ENCODE data around the gene COL18A1. TPM values are rescaled to one million over a fixed set of nuclear protein-coding genes. Genes with fewer than 3 reads are reported as not detected.

The COL18A1 gene
- total and polyA plus RNA-seq, 2 of the 8 experiments (the other 6 are each of a cell fraction or from before 2014, with no cell fraction given): 145 to 201 TPM

DNA sequence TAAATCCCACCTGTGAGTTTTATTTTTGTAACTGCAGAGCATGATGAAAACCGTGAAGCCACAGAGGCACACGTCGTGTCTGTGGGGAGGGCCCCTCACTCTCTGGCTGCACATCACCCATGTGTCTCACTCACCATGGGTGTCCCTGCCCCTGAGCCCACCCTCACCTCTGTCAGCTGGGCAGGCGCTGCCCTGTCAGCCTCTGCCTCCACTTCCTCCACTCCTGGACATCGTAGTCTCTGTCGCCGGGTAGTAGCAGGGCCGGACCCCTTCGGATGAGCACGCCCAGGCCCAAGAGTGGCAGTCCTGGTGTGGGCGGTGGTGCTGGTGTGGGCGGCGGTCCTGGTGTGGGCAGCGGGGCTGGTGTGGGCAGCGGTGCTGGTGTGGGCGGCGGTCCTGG, 37.3 kb downstream of the COL18A1 start:
- FAIRE-seq: no peak
- H3K9ac ChIP-seq (replicated peaks in 1 of 4; ENCODE audit: extremely low read depth in 1 of 4, low read depth in 3 of 4, low read length in 3 of 4): no peak overlapping the region
- H2AK5ac ChIP-seq (ENCODE audit: low read depth, low read length): no peak overlapping the region
- no peak overlapping the region for H2BK15ac ChIP-seq (ENCODE audit: low read length)
- peaks cover 6 to 92% of the 10 kb centered on the region in 2 experiments; a peak in 3 of 4 replicates for H3K79me2 ChIP-seq (ENCODE audit: control insufficient read depth in 1 of 2, insufficient read depth in 2 of 2, low read length in 2 of 2)
- H3K23me2 ChIP-seq (ENCODE audit: low read depth, low read length): peaks cover 6% of the 10 kb centered on the region; the same call in 1 of the 2 replicates
- peaks cover 0 to 3% (median 1%) of the 10 kb centered on the region in 4 experiments; a peak in 4 of 8 replicates for H3K36me3 ChIP-seq (ENCODE audit: control insufficient read depth in 2 of 4, insufficient read depth in 4 of 4, low read length in 3 of 4)
- H3K56ac ChIP-seq (replicated peaks; ENCODE audit: insufficient read length, low read depth, low read length): no peak overlapping the region
- peaks cover 0 to 4% (median 0%) of the 10 kb centered on the region in 4 experiments; a peak in 2 of 7 replicates for H3K4me1 ChIP-seq (replicated peaks in 1 of 4; ENCODE audit: control insufficient read depth in 3 of 4, insufficient read depth in 4 of 4, low read length in 3 of 4)
- H4K5ac ChIP-seq (ENCODE audit: insufficient read length, low read depth, low read length): no peak overlapping the region
- H3K79me1 ChIP-seq (ENCODE audit: low read depth, low read length): peaks cover 30% of the 10 kb centered on the region
- no peak overlapping the region; the same call in 1 of the 2 replicates for H4K8ac ChIP-seq (ENCODE audit: extremely low read depth, insufficient read depth, low read length)
- no peak overlapping the region; the same call in 1 of the 2 replicates for H2BK5ac ChIP-seq (ENCODE audit: low read depth, low read length)
- no peak overlapping the region for H2AFZ ChIP-seq (ENCODE audit: low read length)
- H3K4ac ChIP-seq (replicated peaks; ENCODE audit: insufficient read length, low read depth, low read length): no peak overlapping the region
- no peak for TF ChIP-seq HDAC2 (IDR thresholded peaks at IDR 0.05; ENCODE audit: borderline replicate concordance in 1 of 2, low read depth in 2 of 2, low read length in 2 of 2)
- TF ChIP-seq SRF (IDR thresholded peaks at IDR 0.05; ENCODE audit: low read depth, low read length): no peak
- no peak for TF ChIP-seq TAF1 (IDR thresholded peaks at IDR 0.05; ENCODE audit: low read depth, low read length)
- no peak for TF ChIP-seq SAP30 (IDR thresholded peaks at IDR 0.05; ENCODE audit: insufficient read depth, insufficient replicate concordance, low read length)
- TF ChIP-seq FOSL1 (IDR thresholded peaks at IDR 0.05; ENCODE audit: insufficient read depth, low read depth, low read length): no peak
- no peak for TF ChIP-seq KDM4A (IDR thresholded peaks at IDR 0.05; ENCODE audit: low read depth, low read length, severe bottlenecking)
- TF ChIP-seq RBBP5 (IDR thresholded peaks at IDR 0.05; ENCODE audit: borderline replicate concordance, low read depth, low read length): no peak
- no peak for TF ChIP-seq GTF2F1 (IDR thresholded peaks at IDR 0.05; ENCODE audit: borderline replicate concordance, low read depth, low read length)
- no peak for TF ChIP-seq NRF1 (IDR thresholded peaks at IDR 0.05; ENCODE audit: low read depth, low read length)
- no peak for TF ChIP-seq EZH2 (IDR thresholded peaks at IDR 0.05; ENCODE audit: low read depth, low read length, severe bottlenecking)
- TF ChIP-seq POU5F1 (IDR thresholded peaks at IDR 0.05; ENCODE audit: low read depth, low read length): no peak
- TF ChIP-seq CTBP2 (IDR thresholded peaks at IDR 0.05; ENCODE audit: borderline replicate concordance, insufficient read depth, insufficient read length, low read length): no peak
- no peak overlapping the region for H3K4me3 ChIP-seq (ENCODE audit: extremely low read depth in 1 of 4, insufficient read depth in 2 of 4, low read depth in 3 of 4, low read length in 4 of 4)
- no peaks in the 10 kb centered on the region for H3K27me3 ChIP-seq (replicated peaks in 1 of 4; ENCODE audit: control insufficient read depth in 3 of 4, extremely low read depth in 1 of 4, insufficient read depth in 3 of 4, low read length in 3 of 4)
- peaks cover 0 to 8% of the 10 kb centered on the region in 2 experiments; a peak in 2 of 4 replicates for H3K9me3 ChIP-seq (ENCODE audit: insufficient read depth in 2 of 2, low read depth in 1 of 2, low read length in 1 of 2)
- peaks cover 9 to 37% of the 10 kb centered on the region in 2 experiments for H4K20me1 ChIP-seq (replicated peaks in 1 of 2; ENCODE audit: control insufficient read depth in 1 of 2, insufficient read depth in 2 of 2, low read length in 2 of 2)
- no peak overlapping the region; the same call in 1 of the 2 replicates for H3K18ac ChIP-seq (ENCODE audit: extremely low read depth, low read length)
- H3K27ac ChIP-seq (ENCODE audit: low read depth, low read length): no peak overlapping the region
- DNase-seq (ENCODE audit: low read depth in 1 of 2, low spot score in 2 of 2): no peak
- no peak overlapping the region for H2BK12ac ChIP-seq (ENCODE audit: low read depth, low read length)
- H2BK20ac ChIP-seq (ENCODE audit: low read length): no peak overlapping the region
- no peak overlapping the region for H3K14ac ChIP-seq (ENCODE audit: insufficient read length)
- H3K23ac ChIP-seq (ENCODE audit: insufficient read length): no peak overlapping the region
- H4K91ac ChIP-seq (replicated peaks; ENCODE audit: insufficient read length, low read length): no peak overlapping the region
- WGBS, 2 experiments (ENCODE audit: extremely low coverage in 1 of 2, insufficient coverage in 1 of 2, insufficient read length in 1 of 2, insufficient replicate concordance in 2 of 2, low coverage in 1 of 2, low lambda C conversion rate in 2 of 2, missing lambda C conversion rate in 1 of 2): 94% methylated on average over 10 of the region's 17 CpGs; no CpG with 5 or more reads in 1 of the 2 experiments
- H3K4me2 ChIP-seq (ENCODE audit: insufficient read depth in 1 of 2, low read depth in 2 of 2, low read length in 2 of 2): no peak overlapping the region
- no peak overlapping the region for H2BK120ac ChIP-seq (replicated peaks; ENCODE audit: low read depth, low read length)
- POLR2A ChIA-PET (ENCODE audit: partially characterized antibody): no interaction called here
- CTCF ChIA-PET (ENCODE audit: partially characterized antibody): no interaction called here

Data from H1 (cell line).